ENCODE measurements around the gene RAB7B.

- no peak for TF ChIP-seq CTCF (IDR thresholded peaks at IDR 0.05; ENCODE audit: low read depth, low read length)
- TF ChIP-seq EZH2phosphoT487 (IDR thresholded peaks at IDR 0.05; ENCODE audit: low read depth), result no peak
These were observed 34.4 kb upstream of the RAB7B start for GRCh38 chr1:206037581-206037980.

Data from OCI-LY3 (cell line).